Upper lobe of left lung (tissue), 6 donors: ENCODE data around the gene MYMK. TPM values are rescaled to one million over a fixed set of nuclear protein-coding genes. Genes with fewer than 3 reads are reported as not detected.

Source experiments
- ATAC-seq, 2 donors: fragments of 200-7000 bp; cut with Tn5 transposase; one replicate each; pipeline ENCODE4 v1.9.1; 2022; ENCODE audit warnings: mild to moderate bottlenecking in 2 of 2, moderate library complexity in 2 of 2; ENCODE audit not compliant: low FRiP score in 2 of 2
- DNase-seq, 2 donors: peaks; one replicate each; pipeline ENCODE4 v3.0.0-alpha.2; 2019 to 2020
- H3K27ac ChIP-seq, 4 donors: fragments of 200-600 bp; sonication (generic); one replicate each; pipeline ENCODE4 v1.5.1; 2016 to 2019
- H3K27me3 ChIP-seq, 4 donors: fragments of 200-600 bp; sonication (generic); one replicate each; pipeline ENCODE4 v1.5.1; 2017 to 2019
- H3K36me3 ChIP-seq, 4 donors: fragments of 200-600 bp; sonication (generic); one replicate each; pipeline ENCODE4 v1.5.1; 2016 to 2019
- H3K4me1 ChIP-seq, 4 donors: fragments of 200-600 bp; sonication (generic); one replicate each; pipeline ENCODE4 v1.5.1; 2018 to 2019
- H3K4me3 ChIP-seq, 4 donors: fragments of 200-600 bp; sonication (generic); one replicate each; pipeline ENCODE4 v1.5.1; 2017 to 2019; ENCODE audit warnings: mild to moderate bottlenecking in 2 of 4, moderate library complexity in 1 of 4
- H3K9me3 ChIP-seq, 4 donors: fragments of 200-600 bp; sonication (generic); one replicate each; pipeline ENCODE4 v1.5.1; 2018 to 2019
- EP300 ChIP-seq, 4 donors: sonication (generic); formaldehyde crosslinking; IDR thresholded peaks; one replicate each; pipeline ENCODE4 v1.5.1; 2017; ENCODE audit warnings: antibody characterized with exemption in 4 of 4, control low read depth in 2 of 4
- POLR2A ChIP-seq, 4 donors: fragments of 450-650 bp; IDR thresholded peaks; one replicate each; pipeline ENCODE4 v1.5.1; 2016 to 2017; ENCODE audit warnings: antibody characterized with exemption in 4 of 4, mild to moderate bottlenecking in 2 of 4
- POLR2AphosphoS5 ChIP-seq, 2 donors: sonication (generic); formaldehyde crosslinking; IDR thresholded peaks; one replicate each; pipeline ENCODE4 v1.5.1; 2017; ENCODE audit warnings: antibody characterized with exemption in 2 of 2
- WGBS, 2 donors: methylation state at CpG; one replicate each; pipeline ENCODE4 v1.1.5; 2017 to 2018; 5-methylcytosine and 5-hydroxymethylcytosine counted together
- total RNA-seq, 6 donors: library from RNA; depleted of rRNA in 4 of 6; stranded (reverse); fragments of >200 nt in 4 of 6; gene quantifications; one replicate each; pipeline versions ENCODE4 v1.1.0 to v1.2.1, GENCODE V29; 2016 to 2021
- TF ChIP-seq, protein P1 (sequence below), 6 experiments: fragments of 450-650 bp in 4 of 6; fragments of 200-600 bp in 2 of 6; sonication (generic) in 2 of 6; IDR thresholded peaks; one replicate each; pipeline ENCODE4 v1.5.1; 2016 to 2019; ENCODE audit warnings: antibody characterized with exemption in 6 of 6
- donor health status: DM: no; HTN: no; CAD: no; lungs with moderate emphysema.
- donor health status: DM: no; HTN: yes; CAD: no; lungs with severe emphysema.

The MYMK gene
- total RNA-seq, 6 donors from 2014 or later = not detected

DNA sequence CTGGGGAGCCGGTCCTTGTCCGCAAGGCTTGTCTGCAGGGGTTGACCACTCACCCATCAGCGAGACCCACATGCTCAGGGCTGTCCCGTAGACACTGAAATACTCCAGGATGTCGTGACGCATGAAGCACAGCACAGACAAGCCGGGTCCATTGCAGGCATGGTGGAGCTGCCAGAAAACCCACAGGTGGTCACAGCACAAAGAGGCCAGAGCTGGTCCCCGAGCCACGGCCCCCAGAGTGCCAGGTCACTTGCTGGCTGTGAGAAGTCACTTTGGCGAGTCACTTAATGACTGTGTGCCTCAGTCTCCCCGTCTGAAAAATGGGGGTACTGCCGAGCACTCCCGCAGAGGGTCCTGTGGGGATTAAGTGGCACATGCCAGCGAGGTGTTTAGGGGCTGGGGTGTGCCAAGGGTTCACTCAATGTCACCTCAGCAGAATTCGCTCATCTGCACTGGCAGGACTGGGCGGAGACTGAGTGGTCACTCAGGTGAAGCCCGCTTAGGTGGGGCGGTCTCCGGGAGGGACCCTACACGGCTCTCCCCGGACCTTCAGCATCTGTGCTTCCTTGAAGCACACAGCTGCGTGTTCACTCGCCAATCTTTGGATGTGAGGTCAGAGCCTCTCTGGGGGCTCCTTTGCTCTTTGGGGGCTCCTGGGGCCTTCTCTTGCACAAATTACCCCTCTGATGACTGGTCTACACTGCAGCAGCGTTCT, 4.5 kb downstream of the MYMK start:
- Histone ChIP-seq H3K9me3 (no peaks in the 10 kb centered on the region), H3K4me1 (no peaks in the 10 kb centered on the region), H3K36me3 (no peaks in the 10 kb centered on the region), H3K4me3 (no peak overlapping the region), H3K27ac (no peak overlapping the region), H3K27me3 (peaks cover 0 to under 1% (median 0%) of the 10 kb centered on the region in 4 donors)
- whole genome bisulfite sequencing, 2 donors = 86 to 89% methylated on average over 12 to 21 of the region's 24 CpGs
- peak in 1 of 2 donors; percentile 1 for ATAC-seq
- DNase-seq = no peak
- TF ChIP-seq EP300 (IDR thresholded peaks at IDR 0.05) (no peak), POLR2A (IDR thresholded peaks at IDR 0.05) (no peak), POLR2AphosphoS5 (IDR thresholded peaks at IDR 0.05) (no peak)
- TF ChIP-seq, protein P1, sequence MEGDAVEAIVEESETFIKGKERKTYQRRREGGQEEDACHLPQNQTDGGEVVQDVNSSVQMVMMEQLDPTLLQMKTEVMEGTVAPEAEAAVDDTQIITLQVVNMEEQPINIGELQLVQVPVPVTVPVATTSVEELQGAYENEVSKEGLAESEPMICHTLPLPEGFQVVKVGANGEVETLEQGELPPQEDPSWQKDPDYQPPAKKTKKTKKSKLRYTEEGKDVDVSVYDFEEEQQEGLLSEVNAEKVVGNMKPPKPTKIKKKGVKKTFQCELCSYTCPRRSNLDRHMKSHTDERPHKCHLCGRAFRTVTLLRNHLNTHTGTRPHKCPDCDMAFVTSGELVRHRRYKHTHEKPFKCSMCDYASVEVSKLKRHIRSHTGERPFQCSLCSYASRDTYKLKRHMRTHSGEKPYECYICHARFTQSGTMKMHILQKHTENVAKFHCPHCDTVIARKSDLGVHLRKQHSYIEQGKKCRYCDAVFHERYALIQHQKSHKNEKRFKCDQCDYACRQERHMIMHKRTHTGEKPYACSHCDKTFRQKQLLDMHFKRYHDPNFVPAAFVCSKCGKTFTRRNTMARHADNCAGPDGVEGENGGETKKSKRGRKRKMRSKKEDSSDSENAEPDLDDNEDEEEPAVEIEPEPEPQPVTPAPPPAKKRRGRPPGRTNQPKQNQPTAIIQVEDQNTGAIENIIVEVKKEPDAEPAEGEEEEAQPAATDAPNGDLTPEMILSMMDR (IDR thresholded peaks at IDR 0.05) = no peak

DNA sequence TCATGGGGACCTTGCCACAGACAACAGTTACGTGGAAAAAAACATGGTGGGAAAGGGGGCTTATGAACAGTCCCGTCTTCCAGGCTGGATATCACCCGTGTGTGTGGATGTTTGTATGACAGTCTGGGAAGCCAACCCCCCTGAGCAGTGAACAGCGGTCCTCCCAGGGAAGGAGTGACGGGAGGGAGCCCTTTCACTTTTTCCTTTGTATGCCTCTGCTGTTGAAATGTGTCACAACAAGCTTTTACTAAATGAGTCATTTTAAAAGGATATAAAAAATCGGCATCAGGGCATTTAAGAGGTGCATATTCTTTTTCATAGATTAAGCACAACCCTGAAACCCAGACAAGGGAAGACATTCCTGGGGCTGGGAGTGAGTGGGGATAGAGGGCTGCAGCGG, 5.1 kb downstream of the MYMK start:
- DNase-seq (no peak), ATAC-seq (no peak)
- TF ChIP-seq EP300 (IDR thresholded peaks at IDR 0.05) (no peak), POLR2AphosphoS5 (IDR thresholded peaks at IDR 0.05) (no peak), POLR2A (IDR thresholded peaks at IDR 0.05) (no peak)
- TF ChIP-seq, protein P1 (IDR thresholded peaks at IDR 0.05) = no peak
- H3K36me3 ChIP-seq = no peaks in the 10 kb centered on the region
- H3K9me3 ChIP-seq = no peaks in the 10 kb centered on the region
- peaks cover 0 to 3% (median 0%) of the 10 kb centered on the region in 4 donors for H3K27me3 ChIP-seq
- peaks cover 0 to 5% (median under 1%) of the 10 kb centered on the region in 4 donors for H3K4me1 ChIP-seq
- 57 to 75% methylated on average over 7 of the region's 7 CpGs for WGBS, 2 donors
- H3K27ac ChIP-seq = no peak overlapping the region
- H3K4me3 ChIP-seq = no peak overlapping the region

DNA sequence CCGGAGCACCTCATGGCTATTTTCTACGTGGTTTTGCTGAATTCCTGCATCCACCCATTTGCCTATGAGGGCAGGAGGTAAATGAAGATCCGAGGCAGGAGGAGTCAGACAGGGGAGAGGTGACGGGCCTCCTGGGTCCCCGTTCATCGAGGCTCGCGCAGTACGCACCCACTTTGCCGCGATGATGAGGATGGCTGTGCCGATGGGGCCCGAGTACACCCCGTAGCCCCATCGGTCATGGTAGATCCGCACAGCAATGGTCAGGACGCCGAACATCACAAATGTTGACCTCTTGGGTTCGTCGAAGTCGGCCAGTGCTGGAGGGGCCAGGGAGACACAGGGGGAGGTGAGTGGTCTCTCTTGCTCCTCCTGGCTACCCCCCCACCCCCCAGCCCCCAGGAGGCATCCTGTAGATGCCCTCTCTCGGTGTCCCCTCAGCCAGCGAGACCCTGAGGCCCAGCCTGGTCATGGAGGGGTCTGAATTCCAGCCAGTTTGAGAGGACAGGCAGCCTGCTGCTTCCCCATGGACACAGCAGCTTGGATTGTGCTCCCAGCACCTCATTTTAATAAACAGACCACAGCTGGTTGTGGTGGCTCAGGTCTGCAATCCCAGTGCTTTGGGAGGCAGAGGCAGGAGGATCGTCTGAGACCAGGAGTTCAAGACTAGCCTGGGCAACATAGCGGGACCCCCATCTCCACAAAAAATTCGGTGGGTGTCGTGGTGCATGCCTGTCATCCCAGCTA, 5.9 kb downstream of the MYMK start:
- peak in 1 of 2 donors; percentile 53 for DNase-seq
- no peaks in the 10 kb centered on the region for H3K36me3 ChIP-seq
- 85 to 93% methylated on average over 8 to 27 of the region's 27 CpGs for WGBS, 2 donors
- no peaks in the 10 kb centered on the region for H3K9me3 ChIP-seq
- peaks cover 0 to 8% (median 2%) of the 10 kb centered on the region in 4 donors for H3K4me1 ChIP-seq
- no peak overlapping the region for H3K4me3 ChIP-seq
- TF ChIP-seq POLR2A (IDR thresholded peaks at IDR 0.05) (no peak), POLR2AphosphoS5 (IDR thresholded peaks at IDR 0.05) (no peak), EP300 (IDR thresholded peaks at IDR 0.05) (no peak)
- TF ChIP-seq, protein P1 (IDR thresholded peaks at IDR 0.05) = no peak
- no peak overlapping the region for H3K27ac ChIP-seq
- H3K27me3 ChIP-seq = peaks cover 0 to 3% (median 0%) of the 10 kb centered on the region in 4 donors
- no peak for ATAC-seq

DNA sequence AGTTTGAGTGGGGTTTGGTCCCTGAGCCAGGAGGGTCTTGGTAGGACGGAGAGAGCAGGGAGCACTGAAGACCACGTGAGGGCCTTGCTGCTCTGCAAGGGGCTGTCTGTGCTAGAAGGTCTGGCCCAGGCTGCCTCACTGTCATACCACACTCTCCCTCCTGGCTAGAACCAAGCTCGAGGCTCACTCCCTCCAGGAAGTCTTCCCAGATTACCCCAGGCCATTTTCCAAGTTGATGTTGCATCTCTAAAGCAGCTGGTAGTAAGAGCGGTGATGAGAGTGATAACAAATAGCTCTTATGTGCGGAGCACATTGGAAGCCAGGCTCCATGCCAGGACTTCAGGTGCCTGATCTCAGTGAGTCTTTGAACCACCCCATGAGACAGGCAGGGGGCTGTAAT, 6.6 kb downstream of the MYMK start:
- H3K36me3 ChIP-seq = no peaks in the 10 kb centered on the region
- H3K27ac ChIP-seq = no peak overlapping the region
- 81 to 100% methylated on average over 1 to 5 of the region's 5 CpGs for WGBS, 2 donors
- H3K27me3 ChIP-seq = peaks cover 0 to 3% (median 0%) of the 10 kb centered on the region in 4 donors
- TF ChIP-seq EP300 (IDR thresholded peaks at IDR 0.05) = no peak
- TF ChIP-seq, protein P1 (IDR thresholded peaks at IDR 0.05) = no peak
- no peak for TF ChIP-seq POLR2A (IDR thresholded peaks at IDR 0.05)
- no peak for TF ChIP-seq POLR2AphosphoS5 (IDR thresholded peaks at IDR 0.05)
- no peak overlapping the region for H3K4me3 ChIP-seq
- H3K4me1 ChIP-seq = peaks cover 4 to 10% (median 5%) of the 10 kb centered on the region in 4 donors
- ATAC-seq = no peak
- no peak for DNase-seq
- H3K9me3 ChIP-seq = no peaks in the 10 kb centered on the region
